CD14-positive monocyte (primary cell): ENCODE results near the gene OLFM3. TPM values are rescaled to one million over a fixed set of nuclear protein-coding genes. Genes with fewer than 3 reads are reported as not detected.
A peak's percentile ranks its signal among the peaks of the same experiment; 100 is the strongest.

Source experiments
- DNase-seq, 3 donors: peaks; one replicate each; pipeline ENCODE4 v3.0.0-alpha.2; 2011 to 2022
- H2AFZ ChIP-seq: 2 replicates; pipeline ENCODE4 v1.6.0; 2012; ENCODE audit warnings: mild to moderate bottlenecking, low read depth, low read length, inconsistent platforms; ENCODE audit not compliant: insufficient read depth, poor library complexity, severe bottlenecking
- H3K27ac ChIP-seq, 2 donors: 1 replicate in 1 of 2; 2 replicates in 1 of 2; pipeline ENCODE4 v1.5.1; 2012 to 2013; ENCODE audit warnings: low read length in 2 of 2, control low read depth in 1 of 2, inconsistent platforms in 1 of 2, low read depth in 1 of 2, mild to moderate bottlenecking in 1 of 2
- H3K27me3 ChIP-seq, 2 donors: one replicate each; pipeline versions ENCODE4 v1.6.0 to v1.6.1; 2011 to 2013; ENCODE audit warnings: low read length in 2 of 2; ENCODE audit not compliant: control insufficient read depth in 2 of 2, insufficient read depth in 2 of 2
- H3K36me3 ChIP-seq, 2 donors: replicated peaks in 1 of 2; 1 replicate in 1 of 2; 2 replicates in 1 of 2; pipeline versions ENCODE4 v1.5.1 to v1.6.1; 2012 to 2013; ENCODE audit warnings: low read length in 2 of 2, control low read depth in 1 of 2, inconsistent platforms in 1 of 2, mild to moderate bottlenecking in 1 of 2; ENCODE audit not compliant: insufficient read depth in 2 of 2, control insufficient read depth in 1 of 2
- H3K4me1 ChIP-seq, 2 donors: 1 replicate in 1 of 2; 2 replicates in 1 of 2; pipeline versions ENCODE4 v1.5.1 to v1.6.1; 2012 to 2013; ENCODE audit warnings: low read length in 2 of 2, control low read depth in 1 of 2, inconsistent platforms in 1 of 2, mild to moderate bottlenecking in 1 of 2, moderate library complexity in 1 of 2; ENCODE audit not compliant: insufficient read depth in 2 of 2, control insufficient read depth in 1 of 2
- H3K4me2 ChIP-seq: replicated peaks from 2 replicates; pipeline ENCODE3; 2012; ENCODE audit warnings: low read length, moderate library complexity, mild to moderate bottlenecking; ENCODE audit not compliant: poor library complexity, severe bottlenecking; ENCODE audit errors: extremely low read depth
- H3K4me3 ChIP-seq, 3 experiments: fragments of 200-600 bp in 1 of 3; sonication (generic) in 1 of 3; replicated peaks in 1 of 3; 1 replicate in 2 of 3; 2 replicates in 1 of 3; pipeline ENCODE4 v1.5.1; 2011 to 2013; ENCODE audit warnings: low read length in 3 of 3, mild to moderate bottlenecking in 3 of 3, control low read depth in 2 of 3, low read depth in 2 of 3, inconsistent platforms in 1 of 3, moderate library complexity in 1 of 3
- H3K79me2 ChIP-seq: 2 replicates; pipeline ENCODE4 v1.6.0; 2012; ENCODE audit warnings: mild to moderate bottlenecking, control low read depth, inconsistent platforms, low read length, moderate library complexity; ENCODE audit not compliant: insufficient read depth
- H3K9ac ChIP-seq: 2 replicates; pipeline ENCODE4 v1.6.0; 2017; ENCODE audit warnings: low read length, mild to moderate bottlenecking; ENCODE audit not compliant: insufficient read depth, poor library complexity, severe bottlenecking
- H3K9me3 ChIP-seq, 2 donors: replicated peaks in 1 of 2; 1 replicate in 1 of 2; 2 replicates in 1 of 2; pipeline versions ENCODE4 v1.5.1 to v1.6.1; 2012 to 2013; ENCODE audit warnings: low read length in 2 of 2, control low read depth in 1 of 2; ENCODE audit not compliant: control insufficient read depth in 1 of 2, insufficient read depth in 1 of 2
- H4K20me1 ChIP-seq: 2 replicates; pipeline ENCODE4 v1.6.0; 2012; ENCODE audit warnings: mild to moderate bottlenecking, low read length, control low read depth, moderate library complexity; ENCODE audit not compliant: insufficient read depth
- H3K27ac Mint-ChIP-seq, 7 donors: one replicate each; pipeline ENCODE4 v1.8.0; 2020; ENCODE audit warnings: mild to moderate bottlenecking in 7 of 7, mixed read lengths in 7 of 7, moderate library complexity in 6 of 7, inconsistent platforms in 2 of 7
- H3K27me3 Mint-ChIP-seq, 3 donors: one replicate each; pipeline ENCODE4 v1.8.0; 2021 to 2022; ENCODE audit warnings: low read depth in 3 of 3, mild to moderate bottlenecking in 3 of 3, mixed read lengths in 3 of 3, moderate library complexity in 3 of 3, inconsistent platforms in 1 of 3
- H3K36me3 Mint-ChIP-seq, 2 donors: one replicate each; pipeline ENCODE4 v1.8.0; 2020; ENCODE audit warnings: mixed read lengths in 2 of 2, inconsistent platforms in 1 of 2, mild to moderate bottlenecking in 1 of 2
- H3K4me1 Mint-ChIP-seq: one replicate; pipeline ENCODE4 v1.8.0; 2020; ENCODE audit warnings: mild to moderate bottlenecking, mixed read lengths
- H3K4me3 Mint-ChIP-seq, 2 donors: one replicate each; pipeline ENCODE4 v1.8.0; 2020; ENCODE audit warnings: mild to moderate bottlenecking in 2 of 2, mixed read lengths in 2 of 2, moderate library complexity in 1 of 2
- H3K9me3 Mint-ChIP-seq, 7 donors: one replicate each; pipeline ENCODE4 v1.8.0; 2020 to 2022; ENCODE audit warnings: mixed read lengths in 7 of 7, mild to moderate bottlenecking in 6 of 7, moderate library complexity in 6 of 7, inconsistent platforms in 2 of 7
- WGBS: methylation state at CpG from one replicate; pipeline ENCODE4 v1.1.5; 2013; ENCODE audit warnings: missing lambda C conversion rate; ENCODE audit not compliant: insufficient coverage; 5-methylcytosine and 5-hydroxymethylcytosine counted together
- intact Hi-C, 2 donors: fragments of 100-400 bp; cut with micrococcal nuclease; formaldehyde crosslinking; loops; one replicate each; pipeline versions ENCODE4 v1.15.0 to v1.15.1; 2023
- polyA plus RNA-seq, 3 donors: library from polyadenylated mRNA; depleted of rRNA in 1 of 3; unstranded in 2 of 3; stranded (reverse) in 1 of 3; fragments of 300-500 nt in 2 of 3; fragments of >200 nt in 1 of 3; fragmentation: Illumina TruSeq in 2 of 3; gene quantifications; 1 replicate in 2 of 3; 2 replicates in 1 of 3; pipeline ENCODE4 v1.2.3, GENCODE V29; 2012 to 2021
- TF ChIP-seq, protein P1 (sequence below): fragments of 200-600 bp; IDR thresholded peaks from one replicate; pipeline ENCODE4 v1.8.0; 2022; ENCODE audit warnings: antibody characterized with exemption, mild to moderate bottlenecking

Gene OLFM3
- polyA plus RNA-seq, 3 donors = not detected

GRCh38 chr1:101975371-101975770, 21.4 kb downstream of the OLFM3 start:
- intact Hi-C loops = no loop called here

GRCh38 chr1:101974599-101975274, 22.0 kb downstream of the OLFM3 start:
- Histone ChIP-seq H3K27me3 (no peaks in the 10 kb centered on the region), H3K9ac (no peak overlapping the region), H3K79me2 (no peaks in the 10 kb centered on the region), H4K20me1 (no peaks in the 10 kb centered on the region), H3K4me1 (no peaks in the 10 kb centered on the region), H3K4me2 (no peak overlapping the region), H3K36me3 (no peaks in the 10 kb centered on the region), H3K27ac (no peak overlapping the region), H3K4me3 (no peak overlapping the region), H3K9me3 (no peaks in the 10 kb centered on the region), H2AFZ (no peak overlapping the region)
- intact Hi-C loops = no loop called here
- Mint-ChIP-seq H3K9me3 (peaks cover 0 to 4% (median 0%) of the 10 kb centered on the region in 7 donors), H3K4me1 (no peaks in the 10 kb centered on the region), H3K27me3 (no peaks in the 10 kb centered on the region), H3K27ac (no peak overlapping the region), H3K36me3 (no peaks in the 10 kb centered on the region), H3K4me3 (no peak overlapping the region)
- DNase-seq = no peak
- TF ChIP-seq, protein P1, sequence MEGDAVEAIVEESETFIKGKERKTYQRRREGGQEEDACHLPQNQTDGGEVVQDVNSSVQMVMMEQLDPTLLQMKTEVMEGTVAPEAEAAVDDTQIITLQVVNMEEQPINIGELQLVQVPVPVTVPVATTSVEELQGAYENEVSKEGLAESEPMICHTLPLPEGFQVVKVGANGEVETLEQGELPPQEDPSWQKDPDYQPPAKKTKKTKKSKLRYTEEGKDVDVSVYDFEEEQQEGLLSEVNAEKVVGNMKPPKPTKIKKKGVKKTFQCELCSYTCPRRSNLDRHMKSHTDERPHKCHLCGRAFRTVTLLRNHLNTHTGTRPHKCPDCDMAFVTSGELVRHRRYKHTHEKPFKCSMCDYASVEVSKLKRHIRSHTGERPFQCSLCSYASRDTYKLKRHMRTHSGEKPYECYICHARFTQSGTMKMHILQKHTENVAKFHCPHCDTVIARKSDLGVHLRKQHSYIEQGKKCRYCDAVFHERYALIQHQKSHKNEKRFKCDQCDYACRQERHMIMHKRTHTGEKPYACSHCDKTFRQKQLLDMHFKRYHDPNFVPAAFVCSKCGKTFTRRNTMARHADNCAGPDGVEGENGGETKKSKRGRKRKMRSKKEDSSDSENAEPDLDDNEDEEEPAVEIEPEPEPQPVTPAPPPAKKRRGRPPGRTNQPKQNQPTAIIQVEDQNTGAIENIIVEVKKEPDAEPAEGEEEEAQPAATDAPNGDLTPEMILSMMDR = no peak
- WGBS = no CpG with 5 or more reads among the region's 3 CpGs

More at GRCh38 chr1:101975371-101975770, 21.4 kb downstream of the OLFM3 start:
- Mint-ChIP-seq H3K27me3 (no peaks in the 10 kb centered on the region), H3K4me3 (no peak overlapping the region), H3K4me1 (no peaks in the 10 kb centered on the region), H3K9me3 (peaks cover 0 to 4% (median 2%) of the 10 kb centered on the region in 7 donors), H3K27ac (peak overlapping the region in 1 of 7 donors; percentile 10), H3K36me3 (no peaks in the 10 kb centered on the region)
- Histone ChIP-seq H3K9ac (no peak overlapping the region), H3K4me3 (no peak overlapping the region), H4K20me1 (no peaks in the 10 kb centered on the region), H3K9me3 (no peaks in the 10 kb centered on the region), H3K79me2 (no peaks in the 10 kb centered on the region), H3K4me2 (no peak overlapping the region), H3K27ac (no peak overlapping the region), H3K36me3 (no peaks in the 10 kb centered on the region), H3K4me1 (no peaks in the 10 kb centered on the region), H2AFZ (no peak overlapping the region), H3K27me3 (no peaks in the 10 kb centered on the region)
- no CpG with 5 or more reads among the region's 3 CpGs for WGBS
- DNase-seq = no peak
- TF ChIP-seq, protein P1 = no peak
